Activated B cell treated with CpG ODN at 0.5 μM for 24 hours (primary cell): Measurements from ENCODE around the gene PEX3. TPM values are rescaled to one million over a fixed set of nuclear protein-coding genes. Genes with fewer than 3 reads are reported as not detected.

Experiments used
- ATAC-seq: fragments of 200-7000 bp; cut with Tn5 transposase; one replicate; pipeline ENCODE4 v1.10.0; 2021; ENCODE audit warnings: low read depth, mild to moderate bottlenecking, moderate library complexity
- CTCF ChIA-PET: fragments of 350-600 bp; sonication (Branson Sonifier 250); formaldehyde crosslinking; loops from one replicate; lab custom pipeline; 2021; ENCODE audit warnings: antibody characterized with exemption; lab: Charles Lee
- POLR2A ChIA-PET: fragments of 350-600 bp; sonication (Branson Sonifier 250); formaldehyde crosslinking; loops from one replicate; lab custom pipeline; 2021; ENCODE audit warnings: antibody characterized with exemption; lab: Charles Lee
- DNase-seq: peaks from one replicate; pipeline ENCODE4 v3.0.0; 2022
- H3K27ac Mint-ChIP-seq: one replicate; pipeline ENCODE4 v1.8.0; 2020; ENCODE audit warnings: mixed read lengths
- H3K27me3 Mint-ChIP-seq: one replicate; pipeline ENCODE4 v1.8.0; 2021; ENCODE audit warnings: mixed read lengths
- H3K36me3 Mint-ChIP-seq: one replicate; pipeline ENCODE4 v1.8.0; 2021; ENCODE audit warnings: low read depth, mixed read lengths
- H3K4me1 Mint-ChIP-seq: one replicate; pipeline ENCODE4 v1.8.0; 2021; ENCODE audit warnings: mixed read lengths
- H3K4me3 Mint-ChIP-seq: one replicate; pipeline ENCODE4 v1.8.0; 2020; ENCODE audit warnings: mild to moderate bottlenecking, mixed read lengths
- H3K9me3 Mint-ChIP-seq: one replicate; pipeline ENCODE4 v1.8.0; 2020; ENCODE audit warnings: mixed read lengths
- CTCF ChIP-seq: fragments of 200-600 bp; IDR thresholded peaks from one replicate; pipeline ENCODE4 v1.8.0; 2022; ENCODE audit warnings: antibody characterized with exemption, mild to moderate bottlenecking
- intact Hi-C: fragments of 100-400 bp; cut with micrococcal nuclease; formaldehyde crosslinking; loops from one replicate; pipeline ENCODE4 v1.15.1; 2024
- total RNA-seq: library from RNA; stranded (reverse); gene quantifications from 2 replicates; pipeline ENCODE4 v1.2.3, GENCODE V29; 2022

PEX3 gene
- total RNA-seq, 1 donor from 2014 or later, result 26.5 TPM

GRCh38 chr6:143486752-143487151 lies 36.1 kb downstream of the PEX3 start:
- Mint-ChIP-seq H3K27me3 (no peaks in the 10 kb centered on the region), H3K36me3 (peaks cover 15% of the 10 kb centered on the region), H3K27ac (no peak overlapping the region), H3K9me3 (no peaks in the 10 kb centered on the region), H3K4me1 (no peaks in the 10 kb centered on the region), H3K4me3 (no peak overlapping the region)
- POLR2A ChIA-PET, result no interaction called here
- no peak for TF ChIP-seq CTCF
- intact Hi-C loops, result no loop called here
- CTCF ChIA-PET, result no interaction called here
- no peak for DNase-seq
- ATAC-seq, result no peak

GRCh38 chr6:143490244-143490643 lies 39.6 kb downstream of the PEX3 start:
- intact Hi-C loops, result no loop called here
- DNase-seq (no peak), ATAC-seq (no peak)
- Mint-ChIP-seq H3K4me1 (no peaks in the 10 kb centered on the region), H3K4me3 (no peak overlapping the region), H3K27me3 (no peaks in the 10 kb centered on the region), H3K9me3 (no peaks in the 10 kb centered on the region), H3K36me3 (peaks cover 14% of the 10 kb centered on the region), H3K27ac (no peak overlapping the region)
- no peak for TF ChIP-seq CTCF
- ChIA-PET POLR2A (no interaction called here), CTCF (no interaction called here)

- POLR2A ChIA-PET, result no interaction called here
- no peaks in the 10 kb centered on the region for H3K27me3 Mint-ChIP-seq
- H3K4me1 Mint-ChIP-seq, result no peaks in the 10 kb centered on the region
- ATAC-seq, result no peak
- CTCF ChIA-PET, result no interaction called here
- H3K4me3 Mint-ChIP-seq, result no peak overlapping the region
- no peak for DNase-seq
- intact Hi-C loops, result no loop called here
- H3K9me3 Mint-ChIP-seq, result no peaks in the 10 kb centered on the region
- no peak overlapping the region for H3K27ac Mint-ChIP-seq
- no peak for TF ChIP-seq CTCF
- H3K36me3 Mint-ChIP-seq, result peaks cover 16% of the 10 kb centered on the region
Observed at GRCh38 chr6:143490775-143491174, 40.2 kb downstream of the PEX3 start.

- ChIA-PET CTCF (no interaction called here), POLR2A (no interaction called here)
- Mint-ChIP-seq H3K4me1 (no peaks in the 10 kb centered on the region), H3K4me3 (no peak overlapping the region), H3K27ac (no peak overlapping the region), H3K9me3 (no peaks in the 10 kb centered on the region), H3K36me3 (peaks cover 32% of the 10 kb centered on the region), H3K27me3 (no peaks in the 10 kb centered on the region)
- ATAC-seq (no peak), DNase-seq (no peak)
- intact Hi-C loops, result no loop called here
- no peak for TF ChIP-seq CTCF
Observed at GRCh38 chr6:143496974-143497373, 46.4 kb downstream of the PEX3 start.

GRCh38 chr6:143498428-143498827 lies 47.8 kb downstream of the PEX3 start:
- Mint-ChIP-seq H3K27ac (no peak overlapping the region), H3K4me3 (no peak overlapping the region), H3K9me3 (no peaks in the 10 kb centered on the region), H3K4me1 (no peaks in the 10 kb centered on the region), H3K27me3 (no peaks in the 10 kb centered on the region), H3K36me3 (peaks cover 30% of the 10 kb centered on the region)
- no peak for TF ChIP-seq CTCF
- ChIA-PET CTCF (interaction anchor here (0.7 kb wide), 1 partner anchor 37 kb away, joined by 4 read pairs; no protein-coding TSS in a partner anchor), POLR2A (no interaction called here)
- DNase-seq (no peak), ATAC-seq (no peak)
- intact Hi-C loops, result no loop called here
